ENCODE measurements around the gene LILRA5.

DNA sequence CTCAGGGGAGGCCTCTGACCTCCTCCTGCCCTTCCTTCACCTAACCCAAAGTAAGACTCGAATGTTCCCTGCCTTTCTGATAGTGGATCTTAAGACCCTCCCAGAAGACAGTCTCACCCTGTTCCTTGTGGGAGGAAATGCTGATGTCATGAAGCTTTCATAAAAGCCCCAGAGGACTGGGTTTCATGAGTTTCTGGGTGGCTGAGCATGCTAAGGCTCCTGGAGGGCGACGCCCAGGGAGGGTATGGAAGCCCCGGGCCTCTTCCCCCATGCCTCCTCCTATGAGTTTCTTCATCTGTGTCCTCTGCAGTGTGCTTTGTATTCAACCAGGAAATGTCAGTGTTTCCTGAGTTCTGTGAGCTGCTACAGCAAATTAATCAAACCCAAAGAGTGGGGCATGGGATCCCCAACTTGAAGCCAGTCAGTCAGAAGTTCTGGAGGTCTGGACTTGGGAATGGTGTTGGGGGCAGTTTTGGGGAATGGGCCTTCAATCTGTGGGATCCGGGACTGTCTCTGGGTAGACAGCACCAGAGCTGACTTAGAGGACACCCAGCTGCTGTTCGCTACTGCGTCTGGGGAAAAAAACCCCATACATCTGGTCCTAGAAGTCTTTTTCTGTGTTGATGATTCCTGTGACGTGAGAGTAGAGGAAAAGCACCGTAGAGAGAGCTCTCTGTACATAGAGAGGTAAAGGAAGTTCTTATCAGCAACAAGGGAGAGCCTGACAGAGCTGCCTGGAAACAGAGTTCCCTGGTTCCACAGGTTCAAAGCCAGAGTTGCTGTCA is 30.1 kb downstream of the LILRA5 start:
- TF ChIP-seq CTCF (conservative IDR thresholded peaks at IDR 0.05; ENCODE audit: low read depth, low read length) (no peak), CEBPB (IDR thresholded peaks at IDR 0.05; ENCODE audit: low read depth, low read length) (no peak), POLR2A (IDR thresholded peaks at IDR 0.05; ENCODE audit: low read depth, low read length) (no peak), MAZ (IDR thresholded peaks at IDR 0.05; ENCODE audit: borderline replicate concordance, low read depth, low read length) (no peak), SMC3 (IDR thresholded peaks at IDR 0.05; ENCODE audit: low read depth, low read length) (no peak), RAD21 (IDR thresholded peaks at IDR 0.05; ENCODE audit: low read length) (no peak), MAFK (IDR thresholded peaks at IDR 0.05; ENCODE audit: low read depth, low read length) (no peak), BHLHE40 (IDR thresholded peaks at IDR 0.05; ENCODE audit: low read depth, low read length) (no peak), RFX5 (IDR thresholded peaks at IDR 0.05; ENCODE audit: low read depth, low read length) (no peak), RCOR1 (IDR thresholded peaks at IDR 0.05; ENCODE audit: insufficient replicate concordance, low read length) (no peak), FOS (IDR thresholded peaks at IDR 0.05; ENCODE audit: low read depth, low read length) (no peak), CHD1 (IDR thresholded peaks at IDR 0.05; ENCODE audit: low read depth, low read length) (no peak)
- TF ChIP-seq, protein P1, sequence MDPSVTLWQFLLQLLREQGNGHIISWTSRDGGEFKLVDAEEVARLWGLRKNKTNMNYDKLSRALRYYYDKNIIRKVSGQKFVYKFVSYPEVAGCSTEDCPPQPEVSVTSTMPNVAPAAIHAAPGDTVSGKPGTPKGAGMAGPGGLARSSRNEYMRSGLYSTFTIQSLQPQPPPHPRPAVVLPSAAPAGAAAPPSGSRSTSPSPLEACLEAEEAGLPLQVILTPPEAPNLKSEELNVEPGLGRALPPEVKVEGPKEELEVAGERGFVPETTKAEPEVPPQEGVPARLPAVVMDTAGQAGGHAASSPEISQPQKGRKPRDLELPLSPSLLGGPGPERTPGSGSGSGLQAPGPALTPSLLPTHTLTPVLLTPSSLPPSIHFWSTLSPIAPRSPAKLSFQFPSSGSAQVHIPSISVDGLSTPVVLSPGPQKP (IDR thresholded peaks at IDR 0.05; ENCODE audit: borderline replicate concordance, low read depth, low read length): no peak

Measured in IMR-90 (cell line).